ENCODE measurements around the gene LIPG. TPM values are rescaled to one million over a fixed set of nuclear protein-coding genes. Genes with fewer than 3 reads are reported as not detected.

LIPG gene
- total and polyA plus RNA-seq, 2 of the 13 experiments (the other 11 are each of a cell fraction or from before 2014, with no cell fraction given): 0.96 to 10.8 TPM

DNA sequence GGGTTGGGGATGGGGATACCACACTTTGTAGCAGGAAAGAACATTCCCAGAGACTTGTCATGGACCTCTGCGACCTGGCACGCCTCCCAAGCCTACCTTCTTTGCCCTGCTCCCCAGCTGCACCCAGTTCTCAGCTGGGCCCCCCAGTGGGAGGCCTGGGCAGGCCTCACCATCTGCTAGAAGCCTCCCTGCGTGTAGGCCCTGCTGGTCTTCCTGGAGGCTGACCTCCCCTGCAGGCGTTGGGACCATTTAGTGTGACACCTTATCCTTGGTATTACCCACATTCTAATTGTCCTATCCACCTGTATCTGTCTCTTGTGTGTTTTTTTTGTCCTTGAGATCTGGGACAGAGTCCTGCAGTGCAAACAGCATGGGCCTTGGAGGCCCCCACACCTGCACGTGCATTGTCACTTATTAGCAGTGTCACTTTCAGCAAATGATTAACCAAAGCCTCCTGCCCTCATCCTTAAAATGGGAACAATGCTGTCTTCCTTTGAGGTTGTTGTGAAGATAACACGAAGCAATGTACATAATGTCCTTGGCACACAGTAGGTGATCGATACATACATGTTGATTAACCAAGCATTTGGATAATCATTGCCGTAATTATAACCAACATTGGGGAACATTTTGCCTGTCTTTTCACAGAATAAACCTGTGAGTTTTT, 77.2 kb downstream of the LIPG start (continued):
- TF ChIP-seq, protein P1, sequence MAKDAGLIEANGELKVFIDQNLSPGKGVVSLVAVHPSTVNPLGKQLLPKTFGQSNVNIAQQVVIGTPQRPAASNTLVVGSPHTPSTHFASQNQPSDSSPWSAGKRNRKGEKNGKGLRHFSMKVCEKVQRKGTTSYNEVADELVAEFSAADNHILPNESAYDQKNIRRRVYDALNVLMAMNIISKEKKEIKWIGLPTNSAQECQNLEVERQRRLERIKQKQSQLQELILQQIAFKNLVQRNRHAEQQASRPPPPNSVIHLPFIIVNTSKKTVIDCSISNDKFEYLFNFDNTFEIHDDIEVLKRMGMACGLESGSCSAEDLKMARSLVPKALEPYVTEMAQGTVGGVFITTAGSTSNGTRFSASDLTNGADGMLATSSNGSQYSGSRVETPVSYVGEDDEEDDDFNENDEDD (CRISPR knock-in tag; IDR thresholded peaks at IDR 0.05; ENCODE audit: borderline replicate concordance): 0 out of 2 replicates have a peak, but pooled peaks have one; percentile 32
- TF ChIP-seq GATAD2A (CRISPR knock-in tag; IDR thresholded peaks at IDR 0.05): peak; percentile 94
- TF ChIP-seq, protein P2, sequence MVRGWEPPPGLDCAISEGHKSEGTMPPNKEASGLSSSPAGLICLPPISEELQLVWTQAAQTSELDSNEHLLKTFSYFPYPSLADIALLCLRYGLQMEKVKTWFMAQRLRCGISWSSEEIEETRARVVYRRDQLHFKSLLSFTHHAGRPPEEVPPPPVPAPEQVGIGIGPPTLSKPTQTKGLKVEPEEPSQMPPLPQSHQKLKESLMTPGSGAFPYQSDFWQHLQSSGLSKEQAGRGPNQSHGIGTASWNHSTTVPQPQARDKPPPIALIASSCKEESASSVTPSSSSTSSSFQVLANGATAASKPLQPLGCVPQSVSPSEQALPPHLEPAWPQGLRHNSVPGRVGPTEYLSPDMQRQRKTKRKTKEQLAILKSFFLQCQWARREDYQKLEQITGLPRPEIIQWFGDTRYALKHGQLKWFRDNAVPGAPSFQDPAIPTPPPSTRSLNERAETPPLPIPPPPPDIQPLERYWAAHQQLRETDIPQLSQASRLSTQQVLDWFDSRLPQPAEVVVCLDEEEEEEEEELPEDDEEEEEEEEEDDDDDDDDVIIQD (CRISPR knock-in tag; IDR thresholded peaks at IDR 0.05; ENCODE audit: low read depth): no peak
- no peak for TF ChIP-seq ZNF30 (CRISPR knock-in tag; IDR thresholded peaks at IDR 0.05)
- TF ChIP-seq HOXD1 (CRISPR knock-in tag; IDR thresholded peaks at IDR 0.05): peak; percentile 70; the same call in 1 of the 2 replicates
- TF ChIP-seq ZBTB1 (CRISPR knock-in tag; IDR thresholded peaks at IDR 0.05; ENCODE audit: borderline replicate concordance): no peak
- TF ChIP-seq, protein P3, sequence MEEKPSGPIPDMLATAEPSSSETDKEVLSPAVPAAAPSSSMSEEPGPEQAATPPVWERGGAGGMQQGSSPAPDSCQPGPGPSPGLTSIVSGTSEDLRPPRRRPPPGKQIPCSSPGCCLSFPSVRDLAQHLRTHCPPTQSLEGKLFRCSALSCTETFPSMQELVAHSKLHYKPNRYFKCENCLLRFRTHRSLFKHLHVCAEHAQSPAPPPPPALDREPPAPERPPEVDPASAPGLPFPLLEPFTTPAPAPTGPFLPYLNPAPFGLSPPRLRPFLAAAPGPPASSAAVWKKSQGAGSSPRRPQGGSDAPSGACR (CRISPR knock-in tag; IDR thresholded peaks at IDR 0.05): 0 out of 2 replicates have a peak, but pooled peaks have one; percentile 45
- peak; percentile 73 for TF ChIP-seq TEAD3 (CRISPR knock-in tag; optimal IDR thresholded peaks at IDR 0.05; ENCODE audit: borderline replicate concordance)
- 0 out of 2 replicates have a peak, but pooled peaks have one; percentile 29 for TF ChIP-seq NKX3-1 (CRISPR knock-in tag; IDR thresholded peaks at IDR 0.05)
- TF ChIP-seq, protein P4, sequence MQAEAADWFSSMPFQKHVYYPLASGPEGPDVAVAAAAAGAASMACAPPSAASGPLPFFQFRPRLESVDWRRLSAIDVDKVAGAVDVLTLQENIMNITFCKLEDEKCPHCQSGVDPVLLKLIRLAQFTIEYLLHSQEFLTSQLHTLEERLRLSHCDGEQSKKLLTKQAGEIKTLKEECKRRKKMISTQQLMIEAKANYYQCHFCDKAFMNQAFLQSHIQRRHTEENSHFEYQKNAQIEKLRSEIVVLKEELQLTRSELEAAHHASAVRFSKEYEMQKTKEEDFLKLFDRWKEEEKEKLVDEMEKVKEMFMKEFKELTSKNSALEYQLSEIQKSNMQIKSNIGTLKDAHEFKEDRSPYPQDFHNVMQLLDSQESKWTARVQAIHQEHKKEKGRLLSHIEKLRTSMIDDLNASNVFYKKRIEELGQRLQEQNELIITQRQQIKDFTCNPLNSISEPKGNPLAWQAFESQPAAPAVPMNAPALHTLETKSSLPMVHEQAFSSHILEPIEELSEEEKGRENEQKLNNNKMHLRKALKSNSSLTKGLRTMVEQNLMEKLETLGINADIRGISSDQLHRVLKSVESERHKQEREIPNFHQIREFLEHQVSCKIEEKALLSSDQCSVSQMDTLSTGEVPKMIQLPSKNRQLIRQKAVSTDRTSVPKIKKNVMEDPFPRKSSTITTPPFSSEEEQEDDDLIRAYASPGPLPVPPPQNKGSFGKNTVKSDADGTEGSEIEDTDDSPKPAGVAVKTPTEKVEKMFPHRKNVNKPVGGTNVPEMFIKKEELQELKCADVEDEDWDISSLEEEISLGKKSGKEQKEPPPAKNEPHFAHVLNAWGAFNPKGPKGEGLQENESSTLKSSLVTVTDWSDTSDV (CRISPR knock-in tag; IDR thresholded peaks at IDR 0.05): no peak
- peak; percentile 87 for TF ChIP-seq KDM1A (CRISPR knock-in tag; IDR thresholded peaks at IDR 0.05)
- peak; percentile 86 for TF ChIP-seq MEIS2 (CRISPR knock-in tag; IDR thresholded peaks at IDR 0.05)
- TF ChIP-seq ZMYM3 (CRISPR knock-in tag; IDR thresholded peaks at IDR 0.05): peak; percentile 93
- no peak for TF ChIP-seq MAFK (conservative IDR thresholded peaks at IDR 0.05 in 1 of 2, IDR thresholded peaks at IDR 0.05 in 1 of 2; ENCODE audit: low read length in 2 of 2)
- peak; percentile 36; the same call in 1 of the 2 replicates for TF ChIP-seq ZNF607 (CRISPR knock-in tag; IDR thresholded peaks at IDR 0.05; ENCODE audit: borderline replicate concordance)
- TF ChIP-seq ZNF768 (CRISPR knock-in tag; IDR thresholded peaks at IDR 0.05): peak; percentile 59; the same call in 1 of the 2 replicates
- TF ChIP-seq ZNF775 (CRISPR knock-in tag; IDR thresholded peaks at IDR 0.05; ENCODE audit: borderline replicate concordance): no peak
- 0 out of 2 replicates have a peak, but pooled peaks have one; percentile 56 for TF ChIP-seq TOE1 (CRISPR knock-in tag; IDR thresholded peaks at IDR 0.05)
- TF ChIP-seq, protein P5, sequence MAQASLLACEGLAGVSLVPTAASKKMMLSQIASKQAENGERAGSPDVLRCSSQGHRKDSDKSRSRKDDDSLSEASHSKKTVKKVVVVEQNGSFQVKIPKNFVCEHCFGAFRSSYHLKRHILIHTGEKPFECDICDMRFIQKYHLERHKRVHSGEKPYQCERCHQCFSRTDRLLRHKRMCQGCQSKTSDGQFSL (CRISPR knock-in tag; IDR thresholded peaks at IDR 0.05): 0 out of 2 replicates have a peak, but pooled peaks have one; percentile 29
- TF ChIP-seq, protein P6, sequence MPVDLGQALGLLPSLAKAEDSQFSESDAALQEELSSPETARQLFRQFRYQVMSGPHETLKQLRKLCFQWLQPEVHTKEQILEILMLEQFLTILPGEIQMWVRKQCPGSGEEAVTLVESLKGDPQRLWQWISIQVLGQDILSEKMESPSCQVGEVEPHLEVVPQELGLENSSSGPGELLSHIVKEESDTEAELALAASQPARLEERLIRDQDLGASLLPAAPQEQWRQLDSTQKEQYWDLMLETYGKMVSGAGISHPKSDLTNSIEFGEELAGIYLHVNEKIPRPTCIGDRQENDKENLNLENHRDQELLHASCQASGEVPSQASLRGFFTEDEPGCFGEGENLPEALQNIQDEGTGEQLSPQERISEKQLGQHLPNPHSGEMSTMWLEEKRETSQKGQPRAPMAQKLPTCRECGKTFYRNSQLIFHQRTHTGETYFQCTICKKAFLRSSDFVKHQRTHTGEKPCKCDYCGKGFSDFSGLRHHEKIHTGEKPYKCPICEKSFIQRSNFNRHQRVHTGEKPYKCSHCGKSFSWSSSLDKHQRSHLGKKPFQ (CRISPR knock-in tag; IDR thresholded peaks at IDR 0.05; ENCODE audit: insufficient replicate concordance): no peak
- peak; percentile 56; the same call in 1 of the 2 replicates for TF ChIP-seq MED13 (CRISPR knock-in tag; IDR thresholded peaks at IDR 0.05)
- no peak for TF ChIP-seq SIN3A (IDR thresholded peaks at IDR 0.05; ENCODE audit: borderline replicate concordance, low read depth, low read length)
